Mammary epithelial cell (primary cell): ENCODE data around the gene ARX.
A peak's percentile ranks its signal among the peaks of the same experiment; 100 is the strongest.

Experiments
- CTCF ChIP-seq, 2 donors: IDR thresholded peaks in 1 of 2; conservative IDR thresholded peaks in 1 of 2; 2 replicates each; pipeline ENCODE4 v1.5.1; 2011 to 2012; ENCODE audit warnings: inconsistent platforms in 2 of 2, low read length in 2 of 2, mild to moderate bottlenecking in 2 of 2, control low read depth in 1 of 2, low read depth in 1 of 2; ENCODE audit not compliant: insufficient read depth in 1 of 2; ENCODE audit errors: extremely low read depth in 1 of 2
- EZH2 ChIP-seq: IDR thresholded peaks from 2 replicates; pipeline ENCODE4 v1.6.1; 2012; ENCODE audit warnings: low read length, inconsistent platforms, borderline replicate concordance

- TF ChIP-seq CTCF (conservative IDR thresholded peaks at IDR 0.05 in 1 of 2, IDR thresholded peaks at IDR 0.05 in 1 of 2; ENCODE audit: extremely low read depth in 1 of 2, insufficient read depth in 1 of 2, low read depth in 1 of 2, low read length in 2 of 2), result peak in 1 of 2 donors; percentile 22
- TF ChIP-seq EZH2, result no peak
Observed at GRCh38 chrX:25034889-25035288, 19.1 kb upstream of the ARX start.
